ENCODE results near the gene PHTF1.
A peak's percentile ranks its signal among the peaks of the same experiment; 100 is the strongest.

The PHTF1 gene

GRCh38 chr1:113714606-113715269 lies 44.5 kb downstream of the PHTF1 start:
- no peak for DNase-seq

GRCh38 chr1:113701429-113701828 lies 57.9 kb downstream of the PHTF1 start:
- DNase-seq: no peak

GRCh38 chr1:113694910-113695309 lies 64.4 kb downstream of the PHTF1 start:
- no peak for DNase-seq

- no peak for DNase-seq
Measured at GRCh38 chr1:113692824-113693431, 66.4 kb downstream of the PHTF1 start.

- no peak for DNase-seq
Measured at GRCh38 chr1:113692342-113692741, 66.9 kb downstream of the PHTF1 start.

GRCh38 chr1:113691184-113691583 lies 68.1 kb downstream of the PHTF1 start:
- DNase-seq: no peak

GRCh38 chr1:113686891-113687618 lies 72.2 kb downstream of the PHTF1 start:
- DNase-seq: peak; percentile 11

- DNase-seq: no peak
Measured at GRCh38 chr1:113684153-113684541, 75.1 kb downstream of the PHTF1 start.

GRCh38 chr1:113683384-113684152 lies 75.7 kb downstream of the PHTF1 start:
- DNase-seq: no peak

- DNase-seq: no peak
Measured at GRCh38 chr1:113681596-113682337, 77.5 kb downstream of the PHTF1 start.

GRCh38 chr1:113678159-113678469 lies 81.2 kb downstream of the PHTF1 start:
- DNase-seq: no peak

- peak; percentile 53 for DNase-seq
Measured at GRCh38 chr1:113677250-113678158, 81.8 kb downstream of the PHTF1 start.

GRCh38 chr1:113676524-113676923 lies 82.8 kb downstream of the PHTF1 start:
- no peak for DNase-seq

GRCh38 chr1:113675302-113675701 lies 84.0 kb downstream of the PHTF1 start:
- peak; percentile 10 for DNase-seq

GRCh38 chr1:113674591-113674990 lies 84.7 kb downstream of the PHTF1 start:
- no peak for DNase-seq

- no peak for DNase-seq
Measured at GRCh38 chr1:113672491-113672890, 86.8 kb downstream of the PHTF1 start.

- DNase-seq: no peak
Measured at GRCh38 chr1:113670650-113671049, 88.6 kb downstream of the PHTF1 start.

GRCh38 chr1:113669988-113670387 lies 89.3 kb downstream of the PHTF1 start:
- no peak for DNase-seq

- no peak for DNase-seq
Measured at GRCh38 chr1:113666126-113666525, 93.2 kb downstream of the PHTF1 start.

- no peak for DNase-seq
Measured at GRCh38 chr1:113665071-113665470, 94.2 kb downstream of the PHTF1 start.

- DNase-seq: peak; percentile 53
Measured at GRCh38 chr1:113663165-113663951, 95.9 kb downstream of the PHTF1 start.
